ENCODE measurements around the gene TMEM52B. TPM values are rescaled to one million over a fixed set of nuclear protein-coding genes. Genes with fewer than 3 reads are reported as not detected.

The TMEM52B gene
- total RNA-seq, 1 experiment from 2014 or later = not detected

DNA sequence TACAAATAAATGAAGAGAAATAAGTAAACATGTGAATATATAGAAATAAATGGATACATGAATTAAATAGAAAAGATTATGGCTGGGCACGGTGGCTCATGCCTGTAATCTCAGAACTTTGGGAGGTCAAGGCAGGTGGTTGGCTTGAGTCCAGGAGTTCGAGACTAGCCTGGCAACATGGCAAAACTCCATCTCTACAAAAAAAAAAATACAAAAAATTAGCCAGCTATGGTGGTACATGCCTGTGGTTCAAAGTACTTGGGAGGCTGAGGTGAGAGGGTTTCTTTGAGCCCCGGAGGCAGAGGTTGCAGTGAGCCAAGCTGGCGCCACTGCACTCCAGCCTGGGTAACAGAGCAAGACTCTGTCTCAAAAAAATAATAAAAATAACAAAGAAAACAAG lies 43.7 kb upstream of the TMEM52B start:
- in situ Hi-C loops (cut with HindIII; ENCODE audit: low pct_unique_long_range_greater_than_20kb, low sequenced_read_pairs) = no loop called here
- intact Hi-C loops (cut with micrococcal nuclease; ENCODE audit: unreplicated experiment) = no loop called here
- ChIA-PET POLR2A (interaction anchor here (0.7 kb wide), 1 partner anchor 220 kb away, joined by 4 read pairs; no protein-coding TSS in a partner anchor), CTCF (interaction anchor here (0.6 kb wide), 1 partner anchor 377 kb away, joined by 3 read pairs; no protein-coding TSS in a partner anchor)
- Histone ChIP-seq H3K4me1 (ENCODE audit: control insufficient read depth, insufficient read depth, low read length) (peaks cover 6% of the 10 kb centered on the region), H3K4me3 (ENCODE audit: low read depth in 2 of 2, low read length in 2 of 2) (no peak overlapping the region), H3K9me3 (ENCODE audit: control insufficient read depth, insufficient read depth, low read depth, low read length) (no peaks in the 10 kb centered on the region), H3K27me3 (ENCODE audit: control insufficient read depth, insufficient read depth, low read length) (no peaks in the 10 kb centered on the region), H3K36me3 (ENCODE audit: control insufficient read depth, insufficient read depth, low read length) (no peaks in the 10 kb centered on the region), H3K27ac (ENCODE audit: low read length) (no peak overlapping the region)
- no peak for DNase-seq (ENCODE audit: low read depth, low spot score)
- no peak for ATAC-seq
- BruUV-seq (replicated peaks) = no TSS peak
- TF ChIP-seq, protein P1, sequence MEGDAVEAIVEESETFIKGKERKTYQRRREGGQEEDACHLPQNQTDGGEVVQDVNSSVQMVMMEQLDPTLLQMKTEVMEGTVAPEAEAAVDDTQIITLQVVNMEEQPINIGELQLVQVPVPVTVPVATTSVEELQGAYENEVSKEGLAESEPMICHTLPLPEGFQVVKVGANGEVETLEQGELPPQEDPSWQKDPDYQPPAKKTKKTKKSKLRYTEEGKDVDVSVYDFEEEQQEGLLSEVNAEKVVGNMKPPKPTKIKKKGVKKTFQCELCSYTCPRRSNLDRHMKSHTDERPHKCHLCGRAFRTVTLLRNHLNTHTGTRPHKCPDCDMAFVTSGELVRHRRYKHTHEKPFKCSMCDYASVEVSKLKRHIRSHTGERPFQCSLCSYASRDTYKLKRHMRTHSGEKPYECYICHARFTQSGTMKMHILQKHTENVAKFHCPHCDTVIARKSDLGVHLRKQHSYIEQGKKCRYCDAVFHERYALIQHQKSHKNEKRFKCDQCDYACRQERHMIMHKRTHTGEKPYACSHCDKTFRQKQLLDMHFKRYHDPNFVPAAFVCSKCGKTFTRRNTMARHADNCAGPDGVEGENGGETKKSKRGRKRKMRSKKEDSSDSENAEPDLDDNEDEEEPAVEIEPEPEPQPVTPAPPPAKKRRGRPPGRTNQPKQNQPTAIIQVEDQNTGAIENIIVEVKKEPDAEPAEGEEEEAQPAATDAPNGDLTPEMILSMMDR (IDR thresholded peaks at IDR 0.05) = no peak
- no peak for TF ChIP-seq TCF7L2 (IDR thresholded peaks at IDR 0.05; ENCODE audit: low read depth, low read length)
- TF ChIP-seq, protein P2, sequence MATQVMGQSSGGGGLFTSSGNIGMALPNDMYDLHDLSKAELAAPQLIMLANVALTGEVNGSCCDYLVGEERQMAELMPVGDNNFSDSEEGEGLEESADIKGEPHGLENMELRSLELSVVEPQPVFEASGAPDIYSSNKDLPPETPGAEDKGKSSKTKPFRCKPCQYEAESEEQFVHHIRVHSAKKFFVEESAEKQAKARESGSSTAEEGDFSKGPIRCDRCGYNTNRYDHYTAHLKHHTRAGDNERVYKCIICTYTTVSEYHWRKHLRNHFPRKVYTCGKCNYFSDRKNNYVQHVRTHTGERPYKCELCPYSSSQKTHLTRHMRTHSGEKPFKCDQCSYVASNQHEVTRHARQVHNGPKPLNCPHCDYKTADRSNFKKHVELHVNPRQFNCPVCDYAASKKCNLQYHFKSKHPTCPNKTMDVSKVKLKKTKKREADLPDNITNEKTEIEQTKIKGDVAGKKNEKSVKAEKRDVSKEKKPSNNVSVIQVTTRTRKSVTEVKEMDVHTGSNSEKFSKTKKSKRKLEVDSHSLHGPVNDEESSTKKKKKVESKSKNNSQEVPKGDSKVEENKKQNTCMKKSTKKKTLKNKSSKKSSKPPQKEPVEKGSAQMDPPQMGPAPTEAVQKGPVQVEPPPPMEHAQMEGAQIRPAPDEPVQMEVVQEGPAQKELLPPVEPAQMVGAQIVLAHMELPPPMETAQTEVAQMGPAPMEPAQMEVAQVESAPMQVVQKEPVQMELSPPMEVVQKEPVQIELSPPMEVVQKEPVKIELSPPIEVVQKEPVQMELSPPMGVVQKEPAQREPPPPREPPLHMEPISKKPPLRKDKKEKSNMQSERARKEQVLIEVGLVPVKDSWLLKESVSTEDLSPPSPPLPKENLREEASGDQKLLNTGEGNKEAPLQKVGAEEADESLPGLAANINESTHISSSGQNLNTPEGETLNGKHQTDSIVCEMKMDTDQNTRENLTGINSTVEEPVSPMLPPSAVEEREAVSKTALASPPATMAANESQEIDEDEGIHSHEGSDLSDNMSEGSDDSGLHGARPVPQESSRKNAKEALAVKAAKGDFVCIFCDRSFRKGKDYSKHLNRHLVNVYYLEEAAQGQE (IDR thresholded peaks at IDR 0.05; ENCODE audit: insufficient read depth in 1 of 2, low read depth in 2 of 2, low read length in 1 of 2) = no peak
- TF ChIP-seq POLR2AphosphoS5 (IDR thresholded peaks at IDR 0.05; ENCODE audit: low read depth, low read length) = no peak
- no peak for TF ChIP-seq SIN3A (IDR thresholded peaks at IDR 0.05; ENCODE audit: borderline replicate concordance, insufficient read depth, low read depth, low read length)

GRCh38 chr12:10136637-10137205 lies 42.1 kb upstream of the TMEM52B start:
- H3K4me1 ChIP-seq (ENCODE audit: control insufficient read depth, insufficient read depth, low read length) = peaks cover 6% of the 10 kb centered on the region
- no peak overlapping the region for H3K27ac ChIP-seq (ENCODE audit: low read length)
- H3K36me3 ChIP-seq (ENCODE audit: control insufficient read depth, insufficient read depth, low read length) = no peaks in the 10 kb centered on the region
- intact Hi-C loops (cut with micrococcal nuclease; ENCODE audit: unreplicated experiment) (no loop called here), in situ Hi-C loops (cut with HindIII; ENCODE audit: low pct_unique_long_range_greater_than_20kb, low sequenced_read_pairs) (no loop called here)
- no TSS peak for BruUV-seq (replicated peaks)
- ChIA-PET POLR2A (no interaction called here), CTCF (no interaction called here)
- TF ChIP-seq, protein P2 (IDR thresholded peaks at IDR 0.05; ENCODE audit: insufficient read depth in 1 of 2, low read depth in 2 of 2, low read length in 1 of 2) = no peak
- TF ChIP-seq TCF7L2 (IDR thresholded peaks at IDR 0.05; ENCODE audit: low read depth, low read length) (no peak), SIN3A (IDR thresholded peaks at IDR 0.05; ENCODE audit: borderline replicate concordance, insufficient read depth, low read depth, low read length) (no peak), POLR2AphosphoS5 (IDR thresholded peaks at IDR 0.05; ENCODE audit: low read depth, low read length) (no peak)
- TF ChIP-seq, protein P1 (IDR thresholded peaks at IDR 0.05) = no peak
- H3K9me3 ChIP-seq (ENCODE audit: control insufficient read depth, insufficient read depth, low read depth, low read length) = no peaks in the 10 kb centered on the region
- ATAC-seq (no peak), DNase-seq (ENCODE audit: low read depth, low spot score) (no peak)
- H3K27me3 ChIP-seq (ENCODE audit: control insufficient read depth, insufficient read depth, low read length) = no peaks in the 10 kb centered on the region
- H3K4me3 ChIP-seq (ENCODE audit: low read depth in 2 of 2, low read length in 2 of 2) = no peak overlapping the region
